VCaP (cell line): ENCODE data around the gene CLDN16.

Source experiments
- H3K27ac ChIP-seq: fragments of 450-650 bp; 2 replicates; pipeline ENCODE4 v1.5.1; 2017
- CTCF ChIP-seq: fragments of 450-650 bp; conservative IDR thresholded peaks from 2 replicates; pipeline ENCODE4 v1.5.1; 2017; ENCODE audit warnings: mild to moderate bottlenecking, moderate library complexity

CLDN16 gene

GRCh38 chr3:190387578-190388213 lies at the start of gene CLDN16:
Gene CLDN16, plus strand, starts transcription at chr3:190388163. Its CDS starts 167 bp downstream, at chr3:190388330.
- no peak within 1 kb of the TSS for H3K27ac ChIP-seq
- TF ChIP-seq CTCF: no peak

GRCh38 chr3:190338717-190339116 lies 49.2 kb upstream of the CLDN16 start:
- no peak overlapping the region for H3K27ac ChIP-seq
- TF ChIP-seq CTCF: no peak

GRCh38 chr3:190339130-190339529 lies 48.8 kb upstream of the CLDN16 start:
- TF ChIP-seq CTCF: no peak
- no peak overlapping the region for H3K27ac ChIP-seq

- H3K27ac ChIP-seq: no peak overlapping the region
- no peak for TF ChIP-seq CTCF
Observed at GRCh38 chr3:190340071-190340470, 47.9 kb upstream of the CLDN16 start.

GRCh38 chr3:190345027-190345821 lies 42.7 kb upstream of the CLDN16 start:
- peak overlapping the region; percentile 98 for H3K27ac ChIP-seq
- TF ChIP-seq CTCF: no peak

- no peak for TF ChIP-seq CTCF
- peak overlapping the region; percentile 98 for H3K27ac ChIP-seq
Observed at GRCh38 chr3:190345878-190346277, 42.1 kb upstream of the CLDN16 start.

GRCh38 chr3:190346541-190346940 lies 41.4 kb upstream of the CLDN16 start:
- no peak for TF ChIP-seq CTCF
- peak overlapping the region; percentile 98 for H3K27ac ChIP-seq
